Omental fat pad (tissue), 4 donors: Measurements from ENCODE around the gene PHF2. TPM values are rescaled to one million over a fixed set of nuclear protein-coding genes. Genes with fewer than 3 reads are reported as not detected.

Source experiments
- ATAC-seq: fragments of 150-250 bp; one replicate; pipeline ENCODE4 v1.9.1; 2016; ENCODE audit warnings: mild to moderate bottlenecking, moderate library complexity; ENCODE audit not compliant: low FRiP score
- DNase-seq: peaks from one replicate; pipeline ENCODE4 v3.0.0-alpha.2; 2019; ENCODE audit warnings: low spot score
- CTCF ChIP-seq, 3 donors: fragments of 450-650 bp; IDR thresholded peaks; one replicate each; pipeline ENCODE4 v1.5.1; 2016 to 2017; ENCODE audit warnings: antibody characterized with exemption in 3 of 3, mild to moderate bottlenecking in 3 of 3, moderate library complexity in 2 of 3
- total RNA-seq, 4 donors: library from RNA; depleted of rRNA; stranded (reverse); fragments of >200 nt; gene quantifications; one replicate each; pipeline ENCODE4 v1.1.0, GENCODE V29; 2016

Gene PHF2
- total RNA-seq, 4 donors from 2014 or later, result 15.8 to 24.5 (median 20.4) TPM

- no peak for DNase-seq
- TF ChIP-seq CTCF (IDR thresholded peaks at IDR 0.05), result no peak
- no peak for ATAC-seq
Observed at GRCh38 chr9:93586290-93587057, 10.1 kb downstream of the PHF2 start.

- DNase-seq (no peak), ATAC-seq (no peak)
- TF ChIP-seq CTCF (IDR thresholded peaks at IDR 0.05), result no peak
Observed at GRCh38 chr9:93587284-93587650, 10.9 kb downstream of the PHF2 start.

- ATAC-seq (no peak), DNase-seq (no peak)
- no peak for TF ChIP-seq CTCF (IDR thresholded peaks at IDR 0.05)
Observed at GRCh38 chr9:93587651-93588347, 11.4 kb downstream of the PHF2 start.

- TF ChIP-seq CTCF (IDR thresholded peaks at IDR 0.05), result no peak
- DNase-seq, result no peak
- no peak for ATAC-seq
Observed at GRCh38 chr9:93588641-93589609, 12.5 kb downstream of the PHF2 start.

GRCh38 chr9:93589688-93590087 lies 13.3 kb downstream of the PHF2 start:
- no peak for TF ChIP-seq CTCF (IDR thresholded peaks at IDR 0.05)

GRCh38 chr9:93590609-93591234 lies 14.3 kb downstream of the PHF2 start:
- TF ChIP-seq CTCF (IDR thresholded peaks at IDR 0.05), result no peak
- ATAC-seq, result no peak
- DNase-seq, result no peak

More at GRCh38 chr9:93589688-93590087, 13.3 kb downstream of the PHF2 start:
- DNase-seq (no peak), ATAC-seq (no peak)
